Measurements from ENCODE around the gene TEAD1. TPM values are rescaled to one million over a fixed set of nuclear protein-coding genes. Genes with fewer than 3 reads are reported as not detected.

The TEAD1 gene
- total and polyA plus RNA-seq, 2 donors (not counting 3 experiments of a cell fraction or from before 2014, with no cell fraction given), result 15.3 to 49.0 TPM

DNA sequence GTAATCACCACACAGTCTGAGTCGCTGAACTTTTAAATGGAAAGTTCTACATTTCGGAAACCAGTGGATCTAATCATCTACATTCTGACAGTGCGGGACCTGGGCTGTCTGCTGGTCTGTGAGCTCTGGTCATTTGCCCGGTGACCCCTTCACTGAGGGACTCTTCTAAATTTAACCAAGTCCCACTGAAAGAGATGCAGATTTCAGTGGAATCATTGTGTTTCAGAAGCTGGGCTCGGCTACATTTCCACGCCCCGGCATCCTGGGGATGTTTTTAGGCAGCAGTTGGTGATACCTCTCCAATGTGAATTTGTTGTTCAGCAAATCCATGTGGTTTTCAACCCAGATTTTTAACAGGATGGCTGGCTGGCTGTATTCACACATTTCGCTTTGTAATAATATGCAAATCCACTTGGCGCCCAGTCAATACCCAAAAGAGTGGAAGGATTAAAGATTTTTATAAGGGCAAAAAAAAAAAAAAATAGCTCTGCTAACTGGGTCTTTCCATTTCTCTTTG is 189.4 kb downstream of the TEAD1 start:
- Histone ChIP-seq H3K79me2 (ENCODE audit: control insufficient read depth, insufficient read depth, low read length) (peaks cover 3% of the 10 kb centered on the region), H3K27me3 (ENCODE audit: control insufficient read depth in 2 of 2, insufficient read depth in 2 of 2, low read length in 2 of 2) (no peaks in the 10 kb centered on the region), H3K4me1 (ENCODE audit: control insufficient read depth, extremely low read depth, insufficient read depth, low read length) (peaks cover 7% of the 10 kb centered on the region), H3K27ac (ENCODE audit: insufficient read depth, low read depth, low read length) (no peak overlapping the region), H4K20me1 (replicated peaks; ENCODE audit: control insufficient read depth, extremely low read depth, insufficient read depth, low read length) (no peaks in the 10 kb centered on the region), H3K4me2 (ENCODE audit: insufficient read depth, low read length) (no peak overlapping the region), H3K9me1 (replicated peaks; ENCODE audit: control insufficient read depth, extremely low read depth, insufficient read depth, low read length) (no peaks in the 10 kb centered on the region), H3K36me3 (ENCODE audit: control insufficient read depth in 2 of 2, extremely low read depth in 1 of 2, insufficient read depth in 2 of 2, low read length in 2 of 2) (no peaks in the 10 kb centered on the region), H2AFZ (ENCODE audit: low read depth, low read length) (no peak overlapping the region), H3K9me3 (replicated peaks; ENCODE audit: control insufficient read depth, insufficient read depth, low read length) (no peaks in the 10 kb centered on the region), H3K9ac (replicated peaks; ENCODE audit: extremely low read depth, insufficient read depth, low read length) (no peak overlapping the region), H3K4me3 (replicated peaks in 1 of 3; ENCODE audit: insufficient read depth in 1 of 3, low read depth in 1 of 3, low read length in 3 of 3) (no peak overlapping the region)
- ChIA-PET CTCF (interaction anchor here (1.0 to 2.6 kb wide), 9 partner anchors 8 to 532 kb away, joined by 3 to 8 read pairs (median 6); no protein-coding TSS in a partner anchor), POLR2A (interaction anchor here (1.0 kb wide), 1 partner anchor 10 kb away, joined by 3 read pairs; no protein-coding TSS in a partner anchor)
- FAIRE-seq (no peak), DNase-seq (ENCODE audit: low read depth, low spot score) (no peak)
- BruUV-seq (replicated peaks), result no TSS peak
- TF ChIP-seq POLR2AphosphoS5 (IDR thresholded peaks at IDR 0.05; ENCODE audit: insufficient read depth, low read depth, low read length), result no peak
- TF ChIP-seq POLR2A (IDR thresholded peaks at IDR 0.05; ENCODE audit: low read depth, low read length), result no peak
- no peak for TF ChIP-seq MYC (IDR thresholded peaks at IDR 0.05; ENCODE audit: low read depth, low read length)
- TF ChIP-seq EZH2 (IDR thresholded peaks at IDR 0.05; ENCODE audit: borderline replicate concordance, low read depth, low read length, severe bottlenecking), result no peak
- intact Hi-C loops (cut with micrococcal nuclease), result loop anchor here (1.0 to 2.0 kb wide), 4 partner anchors 21 to 189 kb away; partner anchors contain the start of gene TEAD1
- dilution Hi-C loops (cut with MboI; ENCODE audit: extremely low pct_ligation_motif_present, low sequenced_read_pairs), result no loop called here

DNA sequence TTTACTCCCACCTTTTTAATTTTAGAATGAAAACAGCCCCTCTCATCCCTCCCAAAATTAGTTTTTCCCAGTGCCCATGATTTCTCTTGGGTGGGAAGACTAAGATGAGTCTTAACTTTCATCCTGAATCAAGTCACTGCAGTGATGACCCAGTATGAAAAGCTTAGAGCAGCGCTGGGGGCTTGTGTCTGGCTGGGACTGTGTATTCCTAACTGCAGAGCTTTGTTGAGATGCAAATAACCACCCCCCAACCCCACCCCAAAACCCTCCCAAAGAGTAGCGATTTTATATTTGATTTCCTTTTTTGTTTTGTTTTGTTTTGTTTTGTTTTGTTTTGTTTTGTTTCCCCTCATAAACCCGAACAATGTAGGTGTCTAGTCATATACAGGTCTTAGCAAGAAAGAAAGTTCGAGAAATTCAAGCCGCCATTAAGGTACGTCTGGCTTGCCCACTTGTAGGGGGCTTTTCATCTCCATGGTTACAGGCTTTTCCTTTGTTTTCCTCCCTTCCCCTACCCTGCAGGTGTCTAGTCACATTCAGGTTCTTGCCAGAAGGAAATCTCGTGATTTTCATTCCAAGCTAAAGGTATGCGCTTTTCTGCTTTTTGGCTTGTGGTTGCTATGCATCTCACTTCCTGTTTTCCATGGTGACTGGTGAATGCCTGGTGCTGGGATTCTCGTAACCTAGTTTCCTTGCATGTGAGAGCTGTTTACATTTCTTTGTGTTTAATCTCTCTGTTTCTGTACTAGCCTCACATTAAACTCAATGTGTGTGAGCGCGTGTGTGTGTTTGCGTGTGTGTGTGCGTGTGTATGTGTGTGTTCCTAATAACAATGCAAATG is 190.3 kb downstream of the TEAD1 start:
- Histone ChIP-seq H3K9me3 (replicated peaks; ENCODE audit: control insufficient read depth, insufficient read depth, low read length) (no peaks in the 10 kb centered on the region), H3K9ac (replicated peaks; ENCODE audit: extremely low read depth, insufficient read depth, low read length) (no peak overlapping the region), H3K27ac (ENCODE audit: insufficient read depth, low read depth, low read length) (peak overlapping the region; percentile 32), H3K4me1 (ENCODE audit: control insufficient read depth, extremely low read depth, insufficient read depth, low read length) (peaks cover 7% of the 10 kb centered on the region), H3K9me1 (replicated peaks; ENCODE audit: control insufficient read depth, extremely low read depth, insufficient read depth, low read length) (no peaks in the 10 kb centered on the region), H3K4me3 (replicated peaks in 1 of 3; ENCODE audit: insufficient read depth in 1 of 3, low read depth in 1 of 3, low read length in 3 of 3) (no peak overlapping the region), H3K36me3 (ENCODE audit: control insufficient read depth in 2 of 2, extremely low read depth in 1 of 2, insufficient read depth in 2 of 2, low read length in 2 of 2) (no peaks in the 10 kb centered on the region), H2AFZ (ENCODE audit: low read depth, low read length) (no peak overlapping the region), H3K4me2 (ENCODE audit: insufficient read depth, low read length) (no peak overlapping the region), H3K79me2 (ENCODE audit: control insufficient read depth, insufficient read depth, low read length) (no peaks in the 10 kb centered on the region), H3K27me3 (ENCODE audit: control insufficient read depth in 2 of 2, insufficient read depth in 2 of 2, low read length in 2 of 2) (no peaks in the 10 kb centered on the region), H4K20me1 (replicated peaks; ENCODE audit: control insufficient read depth, extremely low read depth, insufficient read depth, low read length) (no peaks in the 10 kb centered on the region)
- ChIA-PET CTCF (interaction anchor here (0.6 to 2.6 kb wide), 11 partner anchors 9 to 533 kb away, joined by 3 to 8 read pairs (median 4); no protein-coding TSS in a partner anchor), POLR2A (interaction anchor here (1.0 kb wide), 1 partner anchor 11 kb away, joined by 3 read pairs; no protein-coding TSS in a partner anchor)
- dilution Hi-C loops (cut with MboI; ENCODE audit: extremely low pct_ligation_motif_present, low sequenced_read_pairs) (no loop called here), intact Hi-C loops (cut with micrococcal nuclease) (loop anchor here (1.0 to 2.0 kb wide), 5 partner anchors 22 to 190 kb away; partner anchors contain the start of gene TEAD1)
- peak; percentile 97 for DNase-seq (ENCODE audit: low read depth, low spot score)
- peak; percentile 86 for FAIRE-seq
- peak; percentile 42 for TF ChIP-seq JUN (IDR thresholded peaks at IDR 0.05; ENCODE audit: borderline replicate concordance, insufficient read depth, insufficient read length, low read depth)
- no peak for TF ChIP-seq POLR2A (IDR thresholded peaks at IDR 0.05; ENCODE audit: low read depth, low read length)
- TF ChIP-seq, protein P1, sequence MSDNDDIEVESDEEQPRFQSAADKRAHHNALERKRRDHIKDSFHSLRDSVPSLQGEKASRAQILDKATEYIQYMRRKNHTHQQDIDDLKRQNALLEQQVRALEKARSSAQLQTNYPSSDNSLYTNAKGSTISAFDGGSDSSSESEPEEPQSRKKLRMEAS (IDR thresholded peaks at IDR 0.05; ENCODE audit: insufficient read depth, insufficient read length), result no peak
- BruUV-seq (replicated peaks), result no TSS peak
